OCI-LY7 (cell line): ENCODE data around the gene RAB44. TPM values are rescaled to one million over a fixed set of nuclear protein-coding genes. Genes with fewer than 3 reads are reported as not detected.

Source experiments
- Bru-seq: library from RNA; stranded (reverse); fragments of 400-500 nt; gene quantifications from one replicate; lab custom pipeline; 2021; lab: Mats Ljungman, UMichigan
- BruChase-seq, 2 experiments: library from RNA; stranded (reverse); fragments of 400-500 nt; gene quantifications; one replicate each; lab custom pipeline; 2021; lab: Mats Ljungman, UMichigan
- BruUV-seq: library from RNA; stranded (reverse); fragments of 400-500 nt; replicated peaks from 2 replicates; lab custom pipeline; 2021; lab: Mats Ljungman, UMichigan
- CTCF ChIA-PET: fragments of 300-600 bp; sonication (Branson Sonifier 250); formaldehyde crosslinking; loops from one replicate; lab custom pipeline; 2022; ENCODE audit warnings: antibody characterized with exemption; ENCODE audit not compliant: unreplicated experiment; lab: Charles Lee
- POLR2A ChIA-PET: fragments of 300-600 bp; sonication (Branson Sonifier 250); formaldehyde crosslinking; loops from one replicate; lab custom pipeline; 2022; ENCODE audit warnings: antibody characterized with exemption; lab: Charles Lee
- DNase-seq: peaks from one replicate; pipeline ENCODE4 v3.0.0-alpha.2; 2015; ENCODE audit warnings: low spot score
- H2AFZ ChIP-seq: fragments of 200-600 bp; sonication (generic), shearing (Covaris generic); 2 replicates; pipeline ENCODE4 v1.6.1; 2014; ENCODE audit warnings: mild to moderate bottlenecking, antibody characterized with exemption, low read length, moderate library complexity
- H3K27ac ChIP-seq: fragments of 200-600 bp; sonication (generic); 2 replicates; pipeline ENCODE4 v1.5.1; 2014; ENCODE audit warnings: mixed run types, low read depth, mild to moderate bottlenecking, moderate library complexity, low read length, inconsistent platforms; ENCODE audit not compliant: poor library complexity, severe bottlenecking
- H3K36me3 ChIP-seq: fragments of 200-600 bp; sonication (generic); 2 replicates; pipeline ENCODE4 v1.6.1; 2014; ENCODE audit warnings: mild to moderate bottlenecking, antibody characterized with exemption, low read length, moderate library complexity, mixed read lengths; ENCODE audit not compliant: insufficient read depth
- H3K4me1 ChIP-seq: fragments of 200-600 bp; sonication (generic); 2 replicates; pipeline ENCODE4 v1.5.1; 2014; ENCODE audit warnings: mild to moderate bottlenecking, low read length; ENCODE audit not compliant: insufficient read depth, poor library complexity, severe bottlenecking
- H3K4me2 ChIP-seq: fragments of 200-600 bp; sonication (generic); 2 replicates; pipeline ENCODE4 v1.6.1; 2014; ENCODE audit warnings: mild to moderate bottlenecking, low read length
- H3K4me3 ChIP-seq: fragments of 200-600 bp; sonication (generic); 2 replicates; pipeline ENCODE4 v1.5.1; 2014; ENCODE audit warnings: mild to moderate bottlenecking, low read depth, low read length; ENCODE audit not compliant: poor library complexity, severe bottlenecking
- H3K79me2 ChIP-seq: fragments of 200-600 bp; sonication (generic); 2 replicates; pipeline ENCODE4 v1.6.1; 2016; ENCODE audit warnings: low read depth, mild to moderate bottlenecking, low read length, moderate library complexity, mixed read lengths; ENCODE audit not compliant: insufficient read depth
- H3K9me2 ChIP-seq: fragments of 200-600 bp; sonication (generic); 2 replicates; pipeline ENCODE4 v1.6.1; 2016; ENCODE audit warnings: mild to moderate bottlenecking, low read length, mixed read lengths; ENCODE audit not compliant: insufficient read depth
- H3K9me3 ChIP-seq: fragments of 200-600 bp; sonication (generic); 2 replicates; pipeline ENCODE4 v1.6.1; 2014; ENCODE audit warnings: mild to moderate bottlenecking, mixed run types, low read length, mixed read lengths
- H4K20me1 ChIP-seq: fragments of 200-600 bp; sonication (generic); 2 replicates; pipeline ENCODE4 v1.6.1; 2014; ENCODE audit warnings: mild to moderate bottlenecking, antibody characterized with exemption, low read length, moderate library complexity, mixed read lengths; ENCODE audit not compliant: insufficient read depth
- CTCF ChIP-seq: fragments of 200-600 bp; sonication (generic); conservative IDR thresholded peaks from 2 replicates; pipeline ENCODE4 v1.5.1; 2014; ENCODE audit warnings: mild to moderate bottlenecking, antibody characterized with exemption, low read length, moderate library complexity, mixed read lengths
- EZH2phosphoT487 ChIP-seq: fragments of 200-600 bp; sonication (generic); IDR thresholded peaks from 2 replicates; pipeline ENCODE4 v1.6.1; 2018; ENCODE audit warnings: low read depth, borderline replicate concordance, mild to moderate bottlenecking, mixed run types, antibody characterized with exemption, low read length, moderate library complexity, mixed read lengths
- intact Hi-C: fragments of 100-400 bp; cut with micrococcal nuclease; formaldehyde crosslinking; loops from one replicate; pipeline ENCODE4 v1.10.0; 2022; ENCODE audit not compliant: unreplicated experiment
- long read RNA-seq: library from polyadenylated mRNA; stranded (forward); transcript quantifications from one replicate; pipeline ENCODE4 v2.0.0, GENCODE V29; 2022
- total RNA-seq, 2 experiments: library from RNA; depleted of rRNA in 1 of 2; stranded (reverse); fragments of >200 nt in 1 of 2; shearing (Covaris generic) in 1 of 2; gene quantifications; 2 replicates each; pipeline ENCODE4 v1.2.3, GENCODE V29; 2014 to 2022

RAB44 gene
- total RNA-seq (2014; rRNA removed; shearing (Covaris generic)): 0.03 and 0.09 TPM in 2 replicates
- total RNA-seq (2022): not detected in 2 replicates
- Bru-seq, nascent RNA: not detected
- not detected for BruChase-seq, experiment 1, labeled RNA remaining after a 6-hour chase
- BruChase-seq, experiment 2, labeled RNA remaining after a 2-hour chase: not detected
- long read RNA-seq: 0 reads

GRCh38 chr6:36697481-36697903, at the start of gene RAB44:
Gene RAB44, plus strand, starts transcription at chr6:36697826. Its CDS starts 6,410 bp downstream, at chr6:36704236.
- no peaks in the 10 kb centered on the region for H3K9me2 ChIP-seq
- intact Hi-C loops: no loop called here
- ChIA-PET POLR2A (interaction anchor here (0.9 kb wide), 1 partner anchor 21 kb away, joined by 3 read pairs; no protein-coding TSS in a partner anchor), CTCF (no interaction called here)
- H3K9me3 ChIP-seq: no peaks in the 10 kb centered on the region
- DNase-seq: no peak
- H3K27ac ChIP-seq: no peak within 1 kb of the TSS
- H3K79me2 ChIP-seq: no peaks in the 10 kb centered on the region
- no peak within 1 kb of the TSS for H3K4me3 ChIP-seq
- H3K36me3 ChIP-seq: no peaks in the 10 kb centered on the region
- no TSS peak for BruUV-seq
- peaks cover 22% of the 10 kb centered on the region for H3K4me1 ChIP-seq
- no peak for TF ChIP-seq EZH2phosphoT487
- no peak for TF ChIP-seq CTCF
- H4K20me1 ChIP-seq: no peaks in the 10 kb centered on the region
- no peak within 1 kb of the TSS for H2AFZ ChIP-seq
- H3K4me2 ChIP-seq: no peak within 1 kb of the TSS

GRCh38 chr6:36649086-36649485, 48.5 kb upstream of the RAB44 start:
- H3K4me3 ChIP-seq: no peak overlapping the region
- POLR2A ChIA-PET: interaction anchor here (6.7 kb wide), 1 partner anchor 16 kb away, joined by 55 read pairs; no protein-coding TSS in a partner anchor
- TF ChIP-seq CTCF (no peak), EZH2phosphoT487 (no peak)
- no peaks in the 10 kb centered on the region for H3K36me3 ChIP-seq
- DNase-seq: no peak
- H3K4me1 ChIP-seq: peaks cover 44% of the 10 kb centered on the region
- intact Hi-C loops: no loop called here
- H3K9me2 ChIP-seq: no peaks in the 10 kb centered on the region
- no peak overlapping the region for H3K27ac ChIP-seq
- no peaks in the 10 kb centered on the region for H3K9me3 ChIP-seq
- no peaks in the 10 kb centered on the region for H3K79me2 ChIP-seq
- CTCF ChIA-PET: no interaction called here
- H3K4me2 ChIP-seq: no peak overlapping the region
- no peaks in the 10 kb centered on the region for H4K20me1 ChIP-seq
- BruUV-seq: no TSS peak
- no peak overlapping the region for H2AFZ ChIP-seq
